H1 (cell line): ENCODE data around the gene CD68. TPM values are rescaled to one million over a fixed set of nuclear protein-coding genes. Genes with fewer than 3 reads are reported as not detected.
A peak's percentile ranks its signal among the peaks of the same experiment; 100 is the strongest.
"Not testable (repeated sequence)": the region's sequence is repeated elsewhere in the genome, so short reads cannot be mapped to it uniquely, and the experiment has no call there.

Experiments
- CTCF ChIA-PET: fragments of 300-600 bp; sonication (Branson Sonifier 250); formaldehyde crosslinking; loops from one replicate; lab custom pipeline; 2021; ENCODE audit not compliant: partially characterized antibody; lab: Charles Lee
- POLR2A ChIA-PET: fragments of 300-600 bp; sonication (Branson Sonifier 250); formaldehyde crosslinking; loops from one replicate; lab custom pipeline; 2021; ENCODE audit warnings: inconsistent platforms; ENCODE audit not compliant: partially characterized antibody; lab: Charles Lee
- DNase-seq, 2 experiments: peaks; one replicate each; pipeline versions ENCODE4 v3.0.0 to v3.0.0-alpha.2; 2010 to 2022; ENCODE audit warnings: low spot score in 2 of 2, low read depth in 1 of 2, mixed read lengths in 1 of 2
- FAIRE-seq: peaks from 2 replicates; lab custom pipeline; 2011; peaks lifted over from hg19 to GRCh38; lab: Jason Lieb, UNC
- H2AFZ ChIP-seq: 2 replicates; pipeline ENCODE4 v1.8.1; 2012; ENCODE audit warnings: low read length, inconsistent platforms
- H2AK5ac ChIP-seq: 2 replicates; pipeline ENCODE4 v1.6.1; 2013; ENCODE audit warnings: low read depth, low read length
- H2BK120ac ChIP-seq: replicated peaks from 2 replicates; pipeline ENCODE3; 2013; ENCODE audit warnings: low read depth, low read length, inconsistent platforms
- H2BK12ac ChIP-seq: 2 replicates; pipeline ENCODE4 v1.6.1; 2013; ENCODE audit warnings: low read depth, low read length
- H2BK15ac ChIP-seq: 2 replicates; pipeline ENCODE4 v1.6.1; 2013; ENCODE audit warnings: low read length
- H2BK20ac ChIP-seq: 2 replicates; pipeline ENCODE4 v1.6.1; 2013; ENCODE audit warnings: low read length
- H2BK5ac ChIP-seq: 2 replicates; pipeline ENCODE4 v1.6.1; 2013; ENCODE audit warnings: low read depth, low read length
- H3K14ac ChIP-seq: 2 replicates; pipeline ENCODE4 v1.6.1; 2013; ENCODE audit warnings: inconsistent platforms; ENCODE audit not compliant: insufficient read length
- H3K18ac ChIP-seq: 2 replicates; pipeline ENCODE4 v1.6.1; 2013; ENCODE audit warnings: low read length; ENCODE audit errors: extremely low read depth
- H3K23ac ChIP-seq: 2 replicates; pipeline ENCODE4 v1.6.1; 2013; ENCODE audit warnings: inconsistent platforms; ENCODE audit not compliant: insufficient read length
- H3K23me2 ChIP-seq: 2 replicates; pipeline ENCODE4 v1.6.1; 2013; ENCODE audit warnings: low read depth, low read length
- H3K27ac ChIP-seq: 2 replicates; pipeline ENCODE4 v1.6.1; 2011; ENCODE audit warnings: low read depth, low read length, inconsistent platforms
- H3K27me3 ChIP-seq, 4 experiments: replicated peaks in 1 of 4; 1 replicate in 1 of 4; 2 replicates in 3 of 4; pipeline versions ENCODE4 v1.6.1 to v1.8.1; 2011 to 2013; ENCODE audit warnings: low read length in 3 of 4, mild to moderate bottlenecking in 3 of 4, inconsistent platforms in 2 of 4, mixed read lengths in 2 of 4, moderate library complexity in 1 of 4; ENCODE audit not compliant: control insufficient read depth in 3 of 4, insufficient read depth in 3 of 4; ENCODE audit errors: extremely low read depth in 1 of 4
- H3K36me3 ChIP-seq, 4 experiments: 2 replicates each; pipeline versions ENCODE4 v1.6.1 to v1.8.1; 2011 to 2013; ENCODE audit warnings: mild to moderate bottlenecking in 4 of 4, low read length in 3 of 4, moderate library complexity in 2 of 4, control low read depth in 1 of 4, inconsistent platforms in 1 of 4; ENCODE audit not compliant: insufficient read depth in 4 of 4, control insufficient read depth in 2 of 4
- H3K4ac ChIP-seq: replicated peaks from 2 replicates; pipeline ENCODE3; 2013; ENCODE audit warnings: low read length, low read depth, mixed read lengths, inconsistent platforms; ENCODE audit not compliant: insufficient read length
- H3K4me1 ChIP-seq, 4 experiments: replicated peaks in 1 of 4; 1 replicate in 1 of 4; 2 replicates in 3 of 4; pipeline versions ENCODE4 v1.6.1 to v1.8.1; 2011 to 2013; ENCODE audit warnings: low read length in 3 of 4, inconsistent platforms in 2 of 4, mixed read lengths in 1 of 4; ENCODE audit not compliant: insufficient read depth in 4 of 4, control insufficient read depth in 3 of 4
- H3K4me2 ChIP-seq, 2 experiments: 2 replicates each; pipeline versions ENCODE4 v1.6.1 to v1.8.1; 2011 to 2013; ENCODE audit warnings: low read depth in 2 of 2, low read length in 2 of 2, control low read depth in 1 of 2, inconsistent platforms in 1 of 2, mild to moderate bottlenecking in 1 of 2; ENCODE audit not compliant: insufficient read depth in 1 of 2
- H3K4me3 ChIP-seq, 4 experiments: fragments of 200-600, 300-600 bp in 1 of 4; sonication (generic), shearing (Covaris generic), sonication (Bioruptor Twin) in 1 of 4; 2 replicates each; pipeline versions ENCODE4 v1.5.1 to v1.8.1; 2011 to 2016; ENCODE audit warnings: low read length in 4 of 4, low read depth in 3 of 4, control low read depth in 2 of 4, inconsistent platforms in 2 of 4, mild to moderate bottlenecking in 2 of 4, mixed read lengths in 1 of 4, moderate library complexity in 1 of 4; ENCODE audit not compliant: insufficient read depth in 2 of 4; ENCODE audit errors: extremely low read depth in 1 of 4
- H3K56ac ChIP-seq: replicated peaks from 2 replicates; pipeline ENCODE3; 2013; ENCODE audit warnings: low read depth, mild to moderate bottlenecking, mixed read lengths, low read length, inconsistent platforms; ENCODE audit not compliant: insufficient read length
- H3K79me1 ChIP-seq: 2 replicates; pipeline ENCODE4 v1.6.1; 2013; ENCODE audit warnings: low read depth, low read length, control low read depth
- H3K79me2 ChIP-seq, 2 experiments: 2 replicates each; pipeline versions ENCODE4 v1.6.1 to v1.8.1; 2012 to 2013; ENCODE audit warnings: low read length in 2 of 2, mild to moderate bottlenecking in 2 of 2, inconsistent platforms in 1 of 2; ENCODE audit not compliant: insufficient read depth in 2 of 2, control insufficient read depth in 1 of 2
- H3K9ac ChIP-seq, 4 experiments: replicated peaks in 1 of 4; 1 replicate in 1 of 4; 2 replicates in 3 of 4; pipeline versions ENCODE4 v1.6.1 to v1.8.1; 2011 to 2013; ENCODE audit warnings: low read depth in 3 of 4, low read length in 3 of 4, control low read depth in 2 of 4, mild to moderate bottlenecking in 2 of 4, moderate library complexity in 2 of 4, inconsistent platforms in 1 of 4; ENCODE audit errors: extremely low read depth in 1 of 4
- H3K9me3 ChIP-seq, 2 experiments: 2 replicates each; pipeline versions ENCODE4 v1.6.1 to v1.8.1; 2012 to 2013; ENCODE audit warnings: mild to moderate bottlenecking in 2 of 2, moderate library complexity in 2 of 2, control low read depth in 1 of 2, inconsistent platforms in 1 of 2, low read depth in 1 of 2, low read length in 1 of 2, mixed read lengths in 1 of 2; ENCODE audit not compliant: insufficient read depth in 2 of 2
- H4K20me1 ChIP-seq, 2 experiments: replicated peaks in 1 of 2; 2 replicates each; pipeline versions ENCODE3 to v1.8.1; 2011 to 2013; ENCODE audit warnings: inconsistent platforms in 2 of 2, low read length in 2 of 2, mild to moderate bottlenecking in 1 of 2; ENCODE audit not compliant: insufficient read depth in 2 of 2, control insufficient read depth in 1 of 2
- H4K5ac ChIP-seq: 2 replicates; pipeline ENCODE4 v1.6.1; 2013; ENCODE audit warnings: low read length, low read depth, mixed read lengths, inconsistent platforms; ENCODE audit not compliant: insufficient read length
- H4K8ac ChIP-seq: 2 replicates; pipeline ENCODE4 v1.8.0; 2013; ENCODE audit warnings: mild to moderate bottlenecking, moderate library complexity, low read length, inconsistent platforms; ENCODE audit not compliant: insufficient read depth; ENCODE audit errors: extremely low read depth
- H4K91ac ChIP-seq: replicated peaks from 2 replicates; pipeline ENCODE3; 2013; ENCODE audit warnings: low read length, mixed read lengths, inconsistent platforms; ENCODE audit not compliant: insufficient read length
- BRCA1 ChIP-seq: IDR thresholded peaks from 2 replicates; pipeline ENCODE4 v1.6.1; 2012; ENCODE audit warnings: low read depth, low read length, improper control_type of control experiment
- JUN ChIP-seq: IDR thresholded peaks from 2 replicates; pipeline ENCODE4 v1.6.1; 2011; ENCODE audit warnings: low read depth, mild to moderate bottlenecking, improper control_type of control experiment, low read length
- PHF8 ChIP-seq: fragments of 200-600 bp; sonication (generic); conservative IDR thresholded peaks from 2 replicates; pipeline ENCODE4 v1.7.1; 2012; ENCODE audit warnings: low read depth, mild to moderate bottlenecking, inconsistent platforms, low read length, moderate library complexity
- YY1 ChIP-seq: IDR thresholded peaks from 2 replicates; pipeline ENCODE4 v1.6.1; 2011; ENCODE audit warnings: low read depth, mild to moderate bottlenecking, low read length
- WGBS, 2 experiments: shearing (Covaris generic) in 1 of 2; methylation state at CpG; one replicate each; pipeline versions ENCODE4 v1.1.6 to v1.1.7; 2013 to 2015; ENCODE audit warnings: low lambda C conversion rate in 2 of 2, mixed read lengths in 2 of 2, inconsistent platforms in 1 of 2, low coverage in 1 of 2, missing lambda C conversion rate in 1 of 2; ENCODE audit not compliant: insufficient replicate concordance in 2 of 2, insufficient coverage in 1 of 2, insufficient read length in 1 of 2; ENCODE audit errors: extremely low coverage in 1 of 2, missing lambda C conversion rate in 1 of 2; 5-methylcytosine and 5-hydroxymethylcytosine counted together
- polyA plus RNA-seq, 7 experiments: library from polyadenylated mRNA; depleted of rRNA in 3 of 7; stranded (reverse) in 5 of 7; unstranded in 2 of 7; fragments of >200 nt in 5 of 7; fragments of 200-250 nt in 2 of 7; gene quantifications; 1 replicate in 5 of 7; 2 replicates in 1 of 7; 4 replicates in 1 of 7; pipeline versions ENCODE4 v1.2.1 to v1.2.3, GENCODE V29; 2011 to 2013; ENCODE audit warnings: missing spikeins in 2 of 7, mixed read lengths in 2 of 7
- total RNA-seq: library from RNA; stranded (reverse); fragmentation: NEBNext Ultra II Directional; extraction: Animal tissue kit (Norgen Biotek cat#: 25700); gene quantifications from 2 replicates; pipeline ENCODE4 v1.2.1, GENCODE V29; 2021

The CD68 gene
- total and polyA plus RNA-seq, 2 of the 8 experiments (the other 6 are each of a cell fraction or from before 2014, with no cell fraction given): 0.18 TPM; not detected in 1

DNA sequence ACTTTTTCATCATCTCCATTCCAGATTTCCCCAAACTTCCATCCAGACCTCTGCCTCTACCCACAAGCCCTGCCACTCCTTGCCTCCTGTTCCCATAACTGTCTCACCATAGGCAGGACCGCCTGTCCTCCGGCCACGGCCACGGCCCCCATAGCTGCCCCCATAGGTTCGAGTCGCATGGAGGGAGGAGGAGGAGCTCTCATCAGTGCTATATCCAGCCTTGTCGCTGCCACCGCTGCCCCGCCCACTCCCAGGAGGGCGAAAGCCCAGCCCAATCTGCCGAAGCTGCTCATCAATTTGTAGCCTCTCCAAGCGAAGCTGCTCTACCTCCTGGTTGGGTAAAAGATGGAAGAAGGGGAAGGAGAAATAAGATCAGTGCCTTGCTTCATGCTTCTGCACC lies 13.9 kb downstream of the CD68 start (continued):
- TF ChIP-seq PHF8 (no peak), BRCA1 (no peak), JUN (no peak), YY1 (no peak)

GRCh38 chr17:7597561-7597960 lies 18.1 kb downstream of the CD68 start:
- H3K14ac ChIP-seq, H2BK12ac ChIP-seq, H3K56ac ChIP-seq, H4K91ac ChIP-seq, H3K23me2 ChIP-seq, H2BK120ac ChIP-seq, H3K27ac ChIP-seq, H3K27me3 ChIP-seq, H3K4me1 ChIP-seq, H3K79me1 ChIP-seq, H3K4me3 ChIP-seq, H3K18ac ChIP-seq, H2BK5ac ChIP-seq, H2AK5ac ChIP-seq, H3K9ac ChIP-seq, H3K23ac ChIP-seq, H2AFZ ChIP-seq, H4K8ac ChIP-seq, H4K5ac ChIP-seq, H3K9me3 ChIP-seq, DNase-seq, H2BK20ac ChIP-seq, H4K20me1 ChIP-seq, H3K4me2 ChIP-seq, H2BK15ac ChIP-seq, H3K4ac ChIP-seq, H3K79me2 ChIP-seq: not testable (repeated sequence)
- ChIA-PET CTCF (interaction anchor here (1.3 kb wide), 1 partner anchor 35 kb away, joined by 3 read pairs; no protein-coding TSS in a partner anchor), POLR2A (interaction anchor here (1.0 to 1.8 kb wide), 2 partner anchors 8 to 12 kb away, joined by 3 to 9 read pairs; partner anchors contain the start of gene SOX15)
- 93% methylated on average over 5 of the region's 5 CpGs; no CpG with 5 or more reads in 1 of the 2 experiments for WGBS, 2 experiments
- peaks cover 17 to 77% (median 55%) of the 10 kb centered on the region in 4 experiments for H3K36me3 ChIP-seq
- peak; percentile 97 for FAIRE-seq
